Trophoblast cell (in vitro differentiated cells and primary cell): Measurements from ENCODE around the gene TSPAN9.

ENCODE experiments used
- DNase-seq, 2 donors: peaks; one replicate each; pipeline ENCODE4 v3.0.0-alpha.2; 2016
- H2AFZ ChIP-seq: 2 replicates; pipeline ENCODE4 v1.6.1; 2013; ENCODE audit warnings: low read length, moderate library complexity, mild to moderate bottlenecking; ENCODE audit not compliant: insufficient read depth, poor library complexity
- H2AK5ac ChIP-seq: 2 replicates; pipeline ENCODE4 v1.6.1; 2013; ENCODE audit warnings: mild to moderate bottlenecking, low read length
- H2BK120ac ChIP-seq: 2 replicates; pipeline ENCODE4 v1.6.1; 2013; ENCODE audit warnings: low read length, mild to moderate bottlenecking, moderate library complexity; ENCODE audit not compliant: insufficient read depth, poor library complexity
- H2BK12ac ChIP-seq: 2 replicates; pipeline ENCODE4 v1.6.1; 2013; ENCODE audit warnings: mild to moderate bottlenecking, low read length, moderate library complexity
- H2BK5ac ChIP-seq: 2 replicates; pipeline ENCODE4 v1.6.1; 2013; ENCODE audit warnings: low read length, low read depth, moderate library complexity, mild to moderate bottlenecking; ENCODE audit not compliant: poor library complexity
- H3K14ac ChIP-seq: 2 replicates; pipeline ENCODE4 v1.6.1; 2013; ENCODE audit warnings: mild to moderate bottlenecking, low read length
- H3K18ac ChIP-seq: 2 replicates; pipeline ENCODE4 v1.6.1; 2013; ENCODE audit warnings: mild to moderate bottlenecking, low read length
- H3K23ac ChIP-seq: 2 replicates; pipeline ENCODE4 v1.6.1; 2013; ENCODE audit warnings: low read length
- H3K27ac ChIP-seq: 2 replicates; pipeline ENCODE4 v1.5.1; 2013; ENCODE audit warnings: low read depth, mild to moderate bottlenecking, inconsistent platforms, low read length, moderate library complexity
- H3K27me3 ChIP-seq: 2 replicates; pipeline ENCODE4 v1.6.1; 2013; ENCODE audit warnings: inconsistent platforms, mild to moderate bottlenecking, low read length, moderate library complexity; ENCODE audit not compliant: insufficient read depth
- H3K36me3 ChIP-seq, 2 experiments: 1 replicate in 1 of 2; 2 replicates in 1 of 2; pipeline ENCODE4 v1.6.1; 2013; ENCODE audit warnings: low read length in 2 of 2, mild to moderate bottlenecking in 2 of 2, moderate library complexity in 1 of 2; ENCODE audit not compliant: insufficient read depth in 2 of 2, control insufficient read depth in 1 of 2
- H3K4ac ChIP-seq: 2 replicates; pipeline ENCODE4 v1.6.1; 2013; ENCODE audit warnings: low read depth, mild to moderate bottlenecking, low read length, moderate library complexity
- H3K4me1 ChIP-seq, 2 experiments: 1 replicate in 1 of 2; 2 replicates in 1 of 2; pipeline ENCODE4 v1.6.1; 2013; ENCODE audit warnings: low read length in 2 of 2, mild to moderate bottlenecking in 2 of 2, moderate library complexity in 1 of 2; ENCODE audit not compliant: insufficient read depth in 2 of 2, control insufficient read depth in 1 of 2
- H3K4me2 ChIP-seq: 2 replicates; pipeline ENCODE4 v1.6.1; 2013; ENCODE audit warnings: inconsistent platforms, mild to moderate bottlenecking, low read length, moderate library complexity
- H3K4me3 ChIP-seq: 2 replicates; pipeline ENCODE4 v1.5.1; 2013; ENCODE audit warnings: mild to moderate bottlenecking, low read depth, low read length, inconsistent platforms
- H3K79me1 ChIP-seq: one replicate; pipeline ENCODE4 v1.6.1; 2013; ENCODE audit warnings: low read length
- H3K79me2 ChIP-seq: 2 replicates; pipeline ENCODE4 v1.6.1; 2013; ENCODE audit warnings: low read length, mild to moderate bottlenecking; ENCODE audit not compliant: control insufficient read depth, insufficient read depth, poor library complexity
- H3K9ac ChIP-seq: 2 replicates; pipeline ENCODE4 v1.6.1; 2013; ENCODE audit warnings: mild to moderate bottlenecking, low read length
- H3K9me3 ChIP-seq: 2 replicates; pipeline ENCODE4 v1.6.1; 2013; ENCODE audit warnings: low read depth, mild to moderate bottlenecking, control low read depth, inconsistent platforms, low read length; ENCODE audit not compliant: insufficient read depth
- H4K12ac ChIP-seq: 2 replicates; pipeline ENCODE4 v1.6.1; 2013; ENCODE audit warnings: low read depth, mild to moderate bottlenecking, low read length, moderate library complexity
- H4K8ac ChIP-seq: 2 replicates; pipeline ENCODE4 v1.6.1; 2013; ENCODE audit warnings: low read depth, mild to moderate bottlenecking, low read length, moderate library complexity
- H4K91ac ChIP-seq: one replicate; pipeline ENCODE4 v1.6.1; 2013; ENCODE audit warnings: low read depth, mild to moderate bottlenecking, low read length, moderate library complexity
- WGBS: extraction: QIAGEN DNeasy Blood & Tissue Kit; methylation state at CpG from one replicate; pipeline ENCODE4 v1.1.7; 2013; ENCODE audit warnings: missing lambda C conversion rate; ENCODE audit not compliant: insufficient read length, insufficient coverage; ENCODE audit errors: extremely low coverage; 5-methylcytosine and 5-hydroxymethylcytosine counted together

TSPAN9 gene

DNA sequence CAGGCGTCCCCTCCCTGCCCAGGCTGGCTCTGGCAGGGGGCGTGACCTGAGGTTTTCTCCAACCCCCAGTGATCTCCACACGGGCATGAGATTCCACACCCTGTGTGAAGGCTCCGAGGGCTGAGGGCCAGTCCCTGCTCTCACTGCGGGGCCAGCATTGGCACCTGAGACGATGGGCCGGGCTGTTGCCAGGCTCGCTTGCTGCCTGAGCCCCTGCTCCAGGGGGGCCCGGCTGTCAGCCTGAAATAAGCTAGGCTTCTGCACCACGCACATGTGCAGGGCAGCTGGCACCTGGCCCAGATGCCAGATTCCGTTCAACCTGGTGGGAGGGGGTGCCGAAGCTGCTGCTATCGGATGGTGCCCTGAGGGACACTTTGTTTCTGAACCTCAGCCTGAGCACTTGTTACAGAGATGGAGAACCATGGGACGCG lies 217.3 kb downstream of the TSPAN9 start:
- Histone ChIP-seq H3K23ac (no peak overlapping the region), H2BK5ac (no peak overlapping the region), H3K4me3 (no peak overlapping the region), H3K9ac (no peak overlapping the region), H3K9me3 (peaks cover 2% of the 10 kb centered on the region), H4K8ac (no peak overlapping the region), H3K4me1 (no peaks in the 10 kb centered on the region), H2AFZ (no peak overlapping the region), H2BK120ac (no peak overlapping the region), H3K4ac (no peak overlapping the region), H4K91ac (no peak overlapping the region), H3K27me3 (no peaks in the 10 kb centered on the region), H3K36me3 (no peaks in the 10 kb centered on the region), H2AK5ac (no peak overlapping the region), H3K18ac (no peak overlapping the region), H3K27ac (no peak overlapping the region), H2BK12ac (no peak overlapping the region), H4K12ac (no peak overlapping the region), H3K4me2 (no peak overlapping the region), H3K79me2 (no peaks in the 10 kb centered on the region), H3K79me1 (no peaks in the 10 kb centered on the region), H3K14ac (no peak overlapping the region)
- WGBS, result no CpG with 5 or more reads among the region's 15 CpGs
- no peak for DNase-seq

DNA sequence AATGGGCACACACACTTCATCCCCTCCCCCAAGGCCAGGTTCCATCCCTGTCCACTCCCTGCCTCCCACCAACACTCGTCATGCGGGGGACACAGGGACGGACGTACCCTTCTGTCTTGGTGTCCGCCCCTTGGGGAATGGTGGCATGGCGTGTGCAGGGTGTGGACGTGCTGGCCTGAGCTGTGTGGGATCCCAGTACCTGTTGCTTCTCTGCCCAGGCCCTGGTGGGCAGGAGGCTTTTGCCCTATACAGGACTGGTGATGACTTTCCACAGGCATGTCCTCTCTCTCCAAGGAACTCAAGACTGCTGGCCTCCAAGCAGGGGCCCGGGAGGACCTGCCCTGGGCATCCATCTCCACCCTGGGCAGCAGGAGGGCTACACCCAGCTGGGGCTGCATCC lies 218.0 kb downstream of the TSPAN9 start:
- Histone ChIP-seq H2BK5ac (no peak overlapping the region), H3K9me3 (peaks cover 2% of the 10 kb centered on the region), H2AK5ac (no peak overlapping the region), H3K79me2 (no peaks in the 10 kb centered on the region), H3K4me3 (no peak overlapping the region), H4K12ac (no peak overlapping the region), H3K4me2 (no peak overlapping the region), H3K4ac (no peak overlapping the region), H2BK12ac (no peak overlapping the region), H4K8ac (no peak overlapping the region), H2BK120ac (no peak overlapping the region), H3K79me1 (no peaks in the 10 kb centered on the region), H3K9ac (no peak overlapping the region), H3K18ac (no peak overlapping the region), H3K27ac (no peak overlapping the region), H3K14ac (no peak overlapping the region), H3K4me1 (no peaks in the 10 kb centered on the region), H4K91ac (no peak overlapping the region), H3K36me3 (no peaks in the 10 kb centered on the region), H2AFZ (no peak overlapping the region), H3K23ac (no peak overlapping the region), H3K27me3 (no peaks in the 10 kb centered on the region)
- no peak for DNase-seq
- no CpG with 5 or more reads among the region's 8 CpGs for WGBS

DNA sequence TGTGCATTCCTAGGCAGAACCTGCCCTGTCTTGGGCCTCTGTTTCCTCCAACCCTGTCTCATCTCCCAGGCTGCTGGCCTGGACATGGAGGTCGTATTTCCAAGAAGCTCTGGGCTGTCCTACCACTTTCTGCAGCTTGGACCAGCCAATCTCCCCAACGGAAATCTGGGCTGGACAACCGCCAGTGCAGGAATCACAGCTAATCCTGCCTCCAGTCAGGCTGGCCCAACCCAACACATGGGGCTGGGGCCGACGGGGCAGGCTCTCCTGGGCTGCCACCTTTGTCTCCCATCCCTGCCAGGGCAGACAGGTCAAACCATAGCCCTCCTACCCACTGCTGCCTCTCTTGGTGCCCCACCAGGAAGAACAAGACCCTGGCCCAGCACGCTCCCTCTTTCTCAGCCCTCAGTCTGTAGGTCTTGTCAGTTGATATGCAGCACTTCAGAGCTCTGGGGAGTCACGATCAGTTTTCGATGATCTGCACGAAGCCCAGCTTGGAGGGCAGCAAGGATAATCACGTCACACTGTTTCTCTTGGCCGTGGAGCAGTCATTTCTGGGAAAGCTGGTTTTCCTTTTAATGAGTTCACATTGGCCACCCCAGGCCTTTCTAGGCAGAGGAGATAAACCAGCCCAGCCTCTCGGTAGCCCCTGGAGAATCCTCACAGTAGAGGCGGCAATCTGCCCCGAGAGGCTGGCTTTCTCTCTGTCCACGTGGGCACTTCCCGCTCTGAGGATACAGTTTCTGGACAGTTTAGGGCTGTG lies 218.6 kb downstream of the TSPAN9 start:
- no peak overlapping the region for H3K18ac ChIP-seq
- no peaks in the 10 kb centered on the region for H3K36me3 ChIP-seq
- no peak overlapping the region for H3K9ac ChIP-seq
- H2BK12ac ChIP-seq, result no peak overlapping the region
- no peak overlapping the region for H2BK120ac ChIP-seq
- H3K14ac ChIP-seq, result no peak overlapping the region
- H4K91ac ChIP-seq, result no peak overlapping the region
- no peak overlapping the region for H4K12ac ChIP-seq
- H2AFZ ChIP-seq, result no peak overlapping the region
- no peaks in the 10 kb centered on the region for H3K79me1 ChIP-seq
- H3K79me2 ChIP-seq, result no peaks in the 10 kb centered on the region
- H3K9me3 ChIP-seq, result peaks cover 2% of the 10 kb centered on the region
- no CpG with 5 or more reads among the region's 16 CpGs for WGBS
- no peak overlapping the region for H3K4ac ChIP-seq
- H2AK5ac ChIP-seq, result no peak overlapping the region
- H3K27me3 ChIP-seq, result no peaks in the 10 kb centered on the region
- H3K23ac ChIP-seq, result no peak overlapping the region
- H3K27ac ChIP-seq, result no peak overlapping the region
- no peak for DNase-seq
- no peaks in the 10 kb centered on the region for H3K4me1 ChIP-seq
- no peak overlapping the region for H2BK5ac ChIP-seq
- H4K8ac ChIP-seq, result no peak overlapping the region
- H3K4me3 ChIP-seq, result no peak overlapping the region
- H3K4me2 ChIP-seq, result no peak overlapping the region

GRCh38 chr12:3296409-3296701 lies 219.2 kb downstream of the TSPAN9 start:
- Histone ChIP-seq H3K18ac (no peak overlapping the region), H3K27ac (no peak overlapping the region), H4K91ac (no peak overlapping the region), H2AK5ac (no peak overlapping the region), H4K12ac (no peak overlapping the region), H4K8ac (no peak overlapping the region), H3K36me3 (no peaks in the 10 kb centered on the region), H3K27me3 (no peaks in the 10 kb centered on the region), H3K9me3 (peaks cover 2% of the 10 kb centered on the region), H3K4me1 (no peaks in the 10 kb centered on the region), H2BK5ac (no peak overlapping the region), H3K14ac (no peak overlapping the region), H3K4ac (no peak overlapping the region), H3K79me1 (no peaks in the 10 kb centered on the region), H3K4me3 (no peak overlapping the region), H2BK120ac (no peak overlapping the region), H3K79me2 (no peaks in the 10 kb centered on the region), H2BK12ac (no peak overlapping the region), H3K23ac (no peak overlapping the region), H3K9ac (no peak overlapping the region), H2AFZ (no peak overlapping the region), H3K4me2 (no peak overlapping the region)
- WGBS, result no CpG with 5 or more reads among the region's 6 CpGs
- no peak for DNase-seq
